NB4 (cell line): ENCODE data around the gene MECP2.

Experiments used
- DNase-seq: peaks from one replicate; pipeline ENCODE4 v3.0.0; 2010; ENCODE audit warnings: low read depth
- H3K4me3 ChIP-seq: one replicate; pipeline ENCODE4 v1.5.1; 2011; ENCODE audit warnings: mild to moderate bottlenecking, low read depth, low read length, moderate library complexity
- CTCF ChIP-seq: IDR thresholded peaks from one replicate; pipeline ENCODE4 v1.5.1; 2012; ENCODE audit warnings: low read depth, low read length
- MAX ChIP-seq: IDR thresholded peaks from 2 replicates; pipeline ENCODE4 v1.6.1; 2011; ENCODE audit warnings: low read depth, low read length
- MYC ChIP-seq: IDR thresholded peaks from 2 replicates; pipeline ENCODE4 v1.6.1; 2011; ENCODE audit warnings: low read depth, low read length
- POLR2A ChIP-seq: IDR thresholded peaks from 2 replicates; pipeline ENCODE4 v1.6.1; 2011; ENCODE audit warnings: mild to moderate bottlenecking; ENCODE audit not compliant: insufficient read length; ENCODE audit errors: extremely low read depth

The MECP2 gene

DNA sequence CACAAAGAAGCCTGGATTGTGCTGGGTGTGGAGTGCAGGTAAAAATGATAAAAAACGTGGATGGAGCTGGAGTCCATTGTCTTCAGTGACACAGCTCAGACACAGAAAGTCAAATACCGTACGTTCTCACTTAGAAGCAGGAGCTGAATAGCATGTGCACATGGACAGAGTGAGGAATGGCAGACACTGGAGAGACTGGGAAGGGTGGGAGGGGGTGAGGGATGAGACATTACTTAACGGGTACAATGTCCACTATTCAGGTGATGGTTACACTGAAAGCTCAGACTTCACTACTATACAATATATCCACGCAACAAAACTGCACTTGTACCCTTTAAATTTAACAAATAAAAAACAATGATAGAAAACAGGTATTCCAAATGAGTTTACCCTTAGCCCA, 59.8 kb downstream of the MECP2 start:
- TF ChIP-seq CTCF, result no peak
- TF ChIP-seq MAX, result no peak
- TF ChIP-seq POLR2A, result no peak
- TF ChIP-seq MYC, result no peak
- H3K4me3 ChIP-seq, result no peak overlapping the region
- DNase-seq, result no peak

- no peak overlapping the region for H3K4me3 ChIP-seq
- no peak for TF ChIP-seq CTCF
- no peak for TF ChIP-seq MYC
- TF ChIP-seq POLR2A, result no peak
- no peak for TF ChIP-seq MAX
- no peak for DNase-seq
Observed at GRCh38 chrX:154036513-154036912, 61.0 kb downstream of the MECP2 start.

GRCh38 chrX:154033848-154034247, 63.7 kb downstream of the MECP2 start:
- no peak for TF ChIP-seq MAX

DNA sequence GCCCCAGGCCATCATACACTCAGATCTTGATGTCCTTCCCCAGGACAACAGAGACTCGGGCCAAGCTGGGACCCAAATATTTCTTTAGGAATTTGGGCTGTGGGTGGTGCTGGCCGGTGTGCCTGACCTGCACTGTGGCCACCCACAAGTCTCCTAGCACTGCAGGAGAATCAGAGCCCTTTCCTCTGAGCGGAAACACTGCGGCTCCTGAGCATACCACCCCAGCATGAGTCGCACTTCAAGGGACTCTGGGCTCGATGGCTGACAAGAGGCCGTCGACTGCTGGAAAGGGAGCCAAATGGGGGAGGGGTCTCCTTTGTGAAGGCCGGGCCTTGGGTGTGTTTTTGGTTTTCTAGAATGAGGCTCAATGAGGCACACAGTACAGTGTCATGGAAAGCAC, 64.9 kb downstream of the MECP2 start:
- H3K4me3 ChIP-seq, result no peak overlapping the region
- TF ChIP-seq MYC, result no peak
- no peak for TF ChIP-seq CTCF
- TF ChIP-seq POLR2A, result no peak
- TF ChIP-seq MAX, result no peak
- DNase-seq, result no peak

More at GRCh38 chrX:154033848-154034247, 63.7 kb downstream of the MECP2 start:
- DNase-seq, result no peak
- no peak overlapping the region for H3K4me3 ChIP-seq

GRCh38 chrX:154032160-154032559, 65.4 kb downstream of the MECP2 start:
- no peak for TF ChIP-seq POLR2A
- no peak for TF ChIP-seq CTCF
- TF ChIP-seq MYC, result no peak
- TF ChIP-seq MAX, result no peak
- DNase-seq, result no peak
- H3K4me3 ChIP-seq, result no peak overlapping the region

DNA sequence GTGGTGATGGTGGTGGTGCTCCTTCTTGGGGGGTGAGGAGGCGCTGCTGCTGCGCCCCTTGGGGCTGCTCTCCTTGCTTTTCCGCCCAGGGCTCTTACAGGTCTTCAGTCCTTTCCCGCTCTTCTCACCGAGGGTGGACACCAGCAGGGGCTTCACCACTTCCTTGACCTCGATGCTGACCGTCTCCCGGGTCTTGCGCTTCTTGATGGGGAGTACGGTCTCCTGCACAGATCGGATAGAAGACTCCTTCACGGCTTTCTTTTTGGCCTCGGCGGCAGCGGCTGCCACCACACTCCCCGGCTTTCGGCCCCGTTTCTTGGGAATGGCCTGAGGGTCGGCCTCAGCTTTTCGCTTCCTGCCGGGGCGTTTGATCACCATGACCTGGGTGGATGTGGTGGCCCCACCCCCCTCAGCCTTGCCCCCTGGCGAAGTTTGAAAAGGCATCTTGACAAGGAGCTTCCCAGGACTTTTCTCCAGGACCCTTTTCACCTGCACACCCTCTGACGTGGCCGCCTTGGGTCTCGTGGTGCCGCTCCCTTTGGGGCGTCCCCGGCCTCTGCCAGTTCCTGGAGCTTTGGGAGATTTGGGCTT, 66.7 kb downstream of the MECP2 start:
- TF ChIP-seq MYC (no peak), MAX (no peak)
- DNase-seq, result no peak
- no peak overlapping the region for H3K4me3 ChIP-seq
